ENCODE data around the gene MLYCD. TPM values are rescaled to one million over a fixed set of nuclear protein-coding genes. Genes with fewer than 3 reads are reported as not detected.

The MLYCD gene
- total RNA-seq, 4 donors from 2014 or later = 9.9 to 17.6 (median 12.2) TPM

DNA sequence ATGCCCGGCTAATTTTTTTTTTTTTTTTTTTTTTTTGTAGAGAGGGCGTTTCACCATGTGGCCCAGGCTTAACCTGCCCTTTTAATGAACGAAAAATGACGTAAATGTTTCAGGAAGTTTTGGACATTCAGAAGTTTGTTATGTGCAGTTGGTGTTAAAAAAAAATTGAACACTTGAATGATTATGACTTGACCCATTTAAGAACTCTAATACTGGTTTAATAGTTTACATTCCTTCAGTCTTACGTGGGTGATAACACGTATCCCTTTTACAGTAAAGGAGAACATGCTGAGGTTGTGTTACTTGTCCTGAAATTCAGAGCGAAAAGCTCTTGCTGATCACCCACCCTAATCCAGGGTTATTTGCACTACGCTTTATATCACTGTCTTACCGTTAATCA, 1.7 kb downstream of the MLYCD start:
- Histone ChIP-seq H3K4me3 (peak overlapping the region in 1 of 2 donors; percentile 68), H3K9me3 (no peaks in the 10 kb centered on the region), H3K4me1 (peaks cover 4 to 62% (median 29%) of the 10 kb centered on the region in 3 donors), H3K27ac (peak overlapping the region in 1 of 4 donors; percentile 25), H3K36me3 (peaks cover 0 to 7% of the 10 kb centered on the region in 2 donors), H3K27me3 (no peaks in the 10 kb centered on the region)
- ATAC-seq = no peak
- TF ChIP-seq EP300 (IDR thresholded peaks at IDR 0.05) = no peak
- TF ChIP-seq, protein P1, sequence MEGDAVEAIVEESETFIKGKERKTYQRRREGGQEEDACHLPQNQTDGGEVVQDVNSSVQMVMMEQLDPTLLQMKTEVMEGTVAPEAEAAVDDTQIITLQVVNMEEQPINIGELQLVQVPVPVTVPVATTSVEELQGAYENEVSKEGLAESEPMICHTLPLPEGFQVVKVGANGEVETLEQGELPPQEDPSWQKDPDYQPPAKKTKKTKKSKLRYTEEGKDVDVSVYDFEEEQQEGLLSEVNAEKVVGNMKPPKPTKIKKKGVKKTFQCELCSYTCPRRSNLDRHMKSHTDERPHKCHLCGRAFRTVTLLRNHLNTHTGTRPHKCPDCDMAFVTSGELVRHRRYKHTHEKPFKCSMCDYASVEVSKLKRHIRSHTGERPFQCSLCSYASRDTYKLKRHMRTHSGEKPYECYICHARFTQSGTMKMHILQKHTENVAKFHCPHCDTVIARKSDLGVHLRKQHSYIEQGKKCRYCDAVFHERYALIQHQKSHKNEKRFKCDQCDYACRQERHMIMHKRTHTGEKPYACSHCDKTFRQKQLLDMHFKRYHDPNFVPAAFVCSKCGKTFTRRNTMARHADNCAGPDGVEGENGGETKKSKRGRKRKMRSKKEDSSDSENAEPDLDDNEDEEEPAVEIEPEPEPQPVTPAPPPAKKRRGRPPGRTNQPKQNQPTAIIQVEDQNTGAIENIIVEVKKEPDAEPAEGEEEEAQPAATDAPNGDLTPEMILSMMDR (IDR thresholded peaks at IDR 0.05) = no peak
- no peak for TF ChIP-seq POLR2AphosphoS5 (IDR thresholded peaks at IDR 0.05)
- TF ChIP-seq POLR2A (IDR thresholded peaks at IDR 0.05) = no peak
- 72 to 75% methylated on average over 6 to 7 of the region's 9 CpGs for WGBS, 2 donors (ENCODE audit: low coverage in 1 of 2)

DNA sequence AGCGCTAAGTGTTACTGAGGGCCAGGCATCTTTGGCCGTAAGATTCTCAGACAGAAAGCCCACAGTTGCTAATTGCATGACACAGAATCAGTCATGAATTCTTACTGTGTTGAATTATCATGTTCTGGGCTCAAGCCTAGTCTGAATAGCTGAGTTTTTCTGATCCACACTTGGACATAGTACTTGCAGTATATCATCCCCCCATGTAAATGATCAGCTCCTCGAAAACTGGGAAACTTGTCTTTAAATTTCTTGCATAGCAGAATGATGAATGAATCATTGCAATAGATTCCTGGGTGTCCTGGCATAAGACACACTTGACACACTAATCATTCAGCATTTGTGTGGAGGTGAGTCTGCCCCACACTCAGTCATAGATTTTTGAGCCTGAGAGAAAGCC, 2.2 kb downstream of the MLYCD start:
- WGBS, 2 donors (ENCODE audit: low coverage in 1 of 2) = 76 to 87% methylated on average over 3 of the region's 3 CpGs
- peak overlapping the region in 2 of 4 donors; percentile 1 to 33 for H3K27ac ChIP-seq

DNA sequence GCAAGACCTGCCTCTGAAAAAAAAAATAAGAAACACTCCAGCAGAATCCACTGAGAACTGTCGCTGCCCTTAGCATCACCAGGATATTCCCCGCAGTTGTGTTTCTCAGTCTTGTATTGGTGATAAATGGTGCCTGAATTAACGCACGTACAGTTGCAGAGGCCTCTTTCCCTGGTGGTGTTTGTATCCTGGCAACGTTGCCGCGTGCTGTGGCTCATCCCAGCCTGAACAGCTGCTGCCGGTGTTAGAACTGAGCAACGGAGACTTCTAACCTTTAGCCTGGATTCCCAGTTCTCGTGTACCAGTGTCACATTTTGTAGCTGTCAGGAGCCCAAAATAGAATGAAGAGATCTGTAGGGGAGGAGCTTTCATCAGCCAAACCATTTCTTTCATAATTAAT, 4.8 kb downstream of the MLYCD start:
- WGBS, 2 donors (ENCODE audit: low coverage in 1 of 2) = 19% methylated on average over 5 of the region's 10 CpGs; no CpG with 5 or more reads in 1 of the 2 donors
- peak; percentile 57 for TF ChIP-seq POLR2AphosphoS5 (IDR thresholded peaks at IDR 0.05)
- TF ChIP-seq EP300 (IDR thresholded peaks at IDR 0.05) = no peak
- TF ChIP-seq, protein P1 (IDR thresholded peaks at IDR 0.05) = no peak
- no peaks in the 10 kb centered on the region for H3K27me3 ChIP-seq
- peaks cover 4 to 62% (median 22%) of the 10 kb centered on the region in 3 donors for H3K4me1 ChIP-seq
- peak overlapping the region in 3 of 4 donors; percentile 76 to 88 (median 77) for H3K27ac ChIP-seq
- no peaks in the 10 kb centered on the region for H3K9me3 ChIP-seq
- peaks cover 0 to 27% of the 10 kb centered on the region in 2 donors for H3K36me3 ChIP-seq
- peak; percentile 67 for ATAC-seq
- no peak overlapping the region for H3K4me3 ChIP-seq

More for the DNA sequence above, 2.2 kb downstream of the MLYCD start:
- TF ChIP-seq POLR2A (IDR thresholded peaks at IDR 0.05) = no peak
- TF ChIP-seq, protein P1 (IDR thresholded peaks at IDR 0.05) = no peak
- no peak for TF ChIP-seq POLR2AphosphoS5 (IDR thresholded peaks at IDR 0.05)
- TF ChIP-seq EP300 (IDR thresholded peaks at IDR 0.05) = no peak
- Histone ChIP-seq H3K27me3 (no peaks in the 10 kb centered on the region), H3K36me3 (peaks cover 0 to 7% of the 10 kb centered on the region in 2 donors), H3K4me3 (no peak overlapping the region), H3K4me1 (peaks cover 4 to 62% (median 29%) of the 10 kb centered on the region in 3 donors), H3K9me3 (no peaks in the 10 kb centered on the region)
- ATAC-seq = no peak

GRCh38 chr16:83906683-83907082, 7.8 kb downstream of the MLYCD start:
- 76 to 90% methylated on average over 2 to 8 of the region's 8 CpGs for WGBS, 2 donors (ENCODE audit: low coverage in 1 of 2)
- Histone ChIP-seq H3K4me3 (no peak overlapping the region), H3K36me3 (peaks cover 0 to 51% of the 10 kb centered on the region in 2 donors), H3K27me3 (no peaks in the 10 kb centered on the region), H3K9me3 (no peaks in the 10 kb centered on the region), H3K4me1 (peaks cover 0 to 42% (median 10%) of the 10 kb centered on the region in 3 donors), H3K27ac (no peak overlapping the region)
- no peak for TF ChIP-seq POLR2AphosphoS5 (IDR thresholded peaks at IDR 0.05)
- no peak for TF ChIP-seq EP300 (IDR thresholded peaks at IDR 0.05)
- TF ChIP-seq POLR2A (IDR thresholded peaks at IDR 0.05) = no peak
- TF ChIP-seq, protein P1 (IDR thresholded peaks at IDR 0.05) = no peak
- no peak for ATAC-seq

DNA sequence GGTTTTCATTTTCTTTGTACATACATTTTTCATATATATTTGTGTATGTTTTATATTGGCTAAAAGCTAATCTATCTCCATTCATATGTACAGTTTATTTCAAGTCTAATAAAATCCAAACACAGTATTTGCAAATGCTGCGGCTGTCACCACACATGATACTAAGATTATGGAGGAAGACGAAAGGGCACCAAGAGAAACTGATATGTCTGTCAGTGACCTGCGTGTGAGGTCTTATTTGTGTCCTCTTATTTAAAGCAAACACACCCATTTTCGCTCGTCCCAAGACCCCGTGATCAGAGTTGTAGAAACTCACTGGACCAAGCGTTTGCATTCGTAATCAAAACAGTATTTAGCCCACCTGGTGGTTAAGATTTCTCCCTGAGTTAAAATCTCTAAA, 8.2 kb downstream of the MLYCD start:
- Histone ChIP-seq H3K27ac (peak overlapping the region in 1 of 4 donors; percentile 15), H3K4me3 (no peak overlapping the region), H3K27me3 (no peaks in the 10 kb centered on the region), H3K9me3 (no peaks in the 10 kb centered on the region), H3K36me3 (peaks cover 0 to 54% of the 10 kb centered on the region in 2 donors), H3K4me1 (peaks cover 0 to 38% (median 10%) of the 10 kb centered on the region in 3 donors)
- TF ChIP-seq POLR2A (IDR thresholded peaks at IDR 0.05) (no peak), POLR2AphosphoS5 (IDR thresholded peaks at IDR 0.05) (no peak), EP300 (IDR thresholded peaks at IDR 0.05) (no peak)
- TF ChIP-seq, protein P1 (IDR thresholded peaks at IDR 0.05) = no peak
- WGBS, 2 donors (ENCODE audit: low coverage in 1 of 2) = 88 to 90% methylated on average over 4 to 8 of the region's 8 CpGs
- ATAC-seq = no peak

Data from gastroesophageal sphincter (tissue), 4 donors.